NCI-H2081 (cell line): ENCODE results near the gene ATP5F1C.

ENCODE experiments used
- DNase-seq, 2 experiments: peaks; one replicate each; lab custom pipeline; 2025; lab: John Stamatoyannopoulos, UW

The ATP5F1C gene

DNA sequence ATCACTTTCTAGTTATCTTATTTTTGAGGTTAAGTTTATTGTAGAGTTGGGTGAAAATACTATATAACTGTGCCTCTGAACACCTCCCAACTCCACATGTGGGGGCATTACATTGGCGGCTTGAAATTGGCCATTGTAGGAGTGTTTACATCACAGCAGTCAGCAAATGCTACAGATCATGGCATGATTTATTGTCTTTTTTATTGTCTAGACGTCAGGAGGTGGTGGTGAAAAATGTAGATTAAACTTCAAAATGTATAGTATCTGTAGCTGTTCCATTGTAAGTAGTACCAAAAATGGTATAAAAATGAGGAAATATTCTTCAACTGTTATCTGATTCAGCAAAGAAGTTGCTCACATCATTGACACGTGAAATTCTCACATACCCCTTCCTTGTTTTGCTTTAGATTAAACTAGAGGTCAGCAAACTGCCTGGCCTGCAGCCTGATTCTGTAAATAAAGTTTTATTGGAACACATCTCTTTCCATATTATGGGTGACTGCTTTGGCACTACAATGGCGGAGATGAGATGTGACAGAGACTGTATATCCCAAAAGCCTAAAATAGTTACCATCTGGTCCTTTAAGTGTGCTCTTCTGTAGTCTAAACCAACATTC lies 65.4 kb downstream of the ATP5F1C start:
- no peak for DNase-seq

DNA sequence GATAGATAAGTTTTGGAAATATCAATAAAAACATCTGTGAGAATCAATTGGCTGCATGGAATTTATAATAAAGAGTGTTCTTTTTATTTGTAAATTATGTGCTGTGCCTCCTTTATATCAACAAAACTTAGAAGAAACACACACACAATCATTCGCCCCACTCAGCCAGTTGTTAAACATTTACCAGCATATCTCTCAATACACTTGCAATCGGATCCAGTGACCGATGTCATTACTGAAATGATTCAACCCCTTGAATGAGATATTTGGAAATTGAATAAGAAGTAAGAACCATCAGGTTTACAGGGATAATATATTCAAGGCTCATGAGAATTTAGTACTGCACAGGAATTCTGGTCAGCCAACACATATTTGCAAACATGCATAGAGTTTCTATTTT lies 65.9 kb downstream of the ATP5F1C start:
- DNase-seq = no peak

DNA sequence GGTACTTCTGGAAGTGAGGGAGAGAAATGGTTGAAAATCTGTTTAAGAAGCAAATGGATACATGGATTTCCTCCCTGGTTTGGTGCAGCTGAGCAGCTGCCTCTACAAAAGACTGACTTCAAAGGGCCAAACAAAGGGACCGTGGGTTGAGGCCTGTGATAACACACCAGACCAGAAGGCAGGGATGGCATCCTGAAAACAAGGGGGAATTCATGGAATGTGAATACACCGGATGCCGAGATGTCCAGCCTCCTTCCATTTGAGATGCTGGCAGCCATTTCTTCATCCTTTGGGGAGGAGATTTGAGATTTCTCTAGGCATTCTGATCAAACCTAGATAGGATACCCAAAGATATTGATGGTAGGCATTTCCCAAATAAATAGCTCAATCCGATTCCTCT lies 67.2 kb downstream of the ATP5F1C start:
- DNase-seq = no peak

DNA sequence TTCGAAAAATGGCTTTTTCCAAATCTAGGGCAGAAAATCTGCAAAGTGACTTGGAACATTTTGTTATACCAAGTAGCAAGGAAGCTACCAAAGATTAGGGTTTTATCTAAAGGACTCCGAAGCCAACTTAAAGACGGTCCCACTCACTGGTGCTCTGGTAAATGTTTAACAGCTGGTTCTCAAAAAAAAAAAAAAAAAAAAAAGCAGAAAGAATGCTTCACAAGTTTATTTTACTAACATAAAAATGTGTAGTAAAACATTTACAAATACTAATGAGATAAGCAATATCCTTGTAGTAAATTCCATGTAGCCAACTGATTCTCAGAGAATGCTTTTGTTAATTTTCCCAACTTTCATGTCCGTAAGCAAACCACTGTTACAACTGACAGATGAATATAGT lies 68.7 kb downstream of the ATP5F1C start:
- DNase-seq = no peak

DNA sequence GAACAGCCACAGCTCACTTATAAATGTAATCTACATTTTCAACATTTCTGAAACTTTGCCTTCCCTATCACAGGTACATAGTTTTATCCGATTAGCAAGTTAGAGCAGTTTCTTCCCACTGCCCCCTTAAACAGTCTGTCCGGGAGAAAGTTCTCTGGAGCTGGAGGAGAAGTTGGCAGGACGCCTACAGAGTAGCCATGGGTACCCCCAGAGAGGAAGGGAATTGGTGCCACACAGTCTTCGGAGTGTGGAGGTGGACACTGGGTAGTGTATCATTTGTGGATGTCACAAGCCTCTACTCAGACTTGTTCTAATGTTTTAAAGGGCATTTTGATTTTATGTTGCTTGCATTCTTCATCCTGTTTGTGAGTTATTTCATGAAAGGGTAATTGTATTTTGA lies 69.3 kb downstream of the ATP5F1C start:
- no peak for DNase-seq
